ENCODE data around the gene CCDC88B.

The CCDC88B gene

GRCh38 chr11:64334764-64335735, 5.0 kb upstream of the CCDC88B start:
- Histone ChIP-seq H3K23ac (ENCODE audit: low read depth, low read length, poor library complexity) (no peak overlapping the region), H3K9me3 (replicated peaks in 1 of 2; ENCODE audit: control insufficient read depth in 2 of 2, insufficient read depth in 1 of 2, low read depth in 1 of 2, low read length in 2 of 2) (no peaks in the 10 kb centered on the region), H3K4me1 (ENCODE audit: control insufficient read depth in 2 of 2, insufficient read depth in 1 of 2, low read depth in 1 of 2, low read length in 2 of 2) (peaks cover 0 to 2% of the 10 kb centered on the region in 2 donors), H2AK5ac (ENCODE audit: low read depth, low read length) (no peak overlapping the region), H3K4me3 (ENCODE audit: low read length in 2 of 2) (no peak overlapping the region), H2BK120ac (ENCODE audit: low read depth, low read length) (no peak overlapping the region), H3K36me3 (replicated peaks in 1 of 2; ENCODE audit: control insufficient read depth in 2 of 2, insufficient read depth in 2 of 2, low read length in 2 of 2) (peaks cover 0 to 2% of the 10 kb centered on the region in 2 donors), H4K8ac (ENCODE audit: low read depth, low read length) (no peak overlapping the region), H3K79me1 (ENCODE audit: low read depth, low read length) (peaks cover 1% of the 10 kb centered on the region), H2AFZ (ENCODE audit: low read length) (no peak overlapping the region), H4K91ac (ENCODE audit: low read depth, low read length, poor library complexity) (no peak overlapping the region), H2BK15ac (ENCODE audit: low read length) (no peak overlapping the region), H3K27me3 (ENCODE audit: control insufficient read depth in 3 of 3, insufficient read depth in 3 of 3, low read depth in 1 of 3, low read length in 3 of 3) (peaks cover 0 to 16% (median 3%) of the 10 kb centered on the region in 3 experiments), H3K4me2 (ENCODE audit: insufficient read depth, low read length, poor library complexity, severe bottlenecking) (no peak overlapping the region), H3K18ac (ENCODE audit: low read length) (peak overlapping the region; percentile 13), H3K9ac (ENCODE audit: low read depth, low read length, poor library complexity) (no peak overlapping the region), H2BK12ac (ENCODE audit: low read length) (no peak overlapping the region), H3K27ac (replicated peaks; ENCODE audit: low read length) (no peak overlapping the region), H3K4ac (ENCODE audit: low read length) (no peak overlapping the region), H2BK5ac (ENCODE audit: low read length) (no peak overlapping the region), H3K14ac (ENCODE audit: low read length) (no peak overlapping the region)
- DNase-seq (ENCODE audit: low spot score): no peak
- no CpG with 5 or more reads among the region's 13 CpGs for WGBS, 2 donors (ENCODE audit: extremely low coverage in 2 of 2, insufficient read length in 2 of 2, insufficient replicate concordance in 1 of 2)

GRCh38 chr11:64337538-64338249, 2.3 kb upstream of the CCDC88B start:
- DNase-seq (ENCODE audit: low spot score): no peak
- H4K91ac ChIP-seq (ENCODE audit: low read depth, low read length, poor library complexity): no peak overlapping the region

GRCh38 chr11:64338716-64339115, 1.3 kb upstream of the CCDC88B start:
- Histone ChIP-seq H2BK15ac (ENCODE audit: low read length) (no peak overlapping the region), H3K79me1 (ENCODE audit: low read depth, low read length) (peaks cover 1% of the 10 kb centered on the region), H3K36me3 (replicated peaks in 1 of 2; ENCODE audit: control insufficient read depth in 2 of 2, insufficient read depth in 2 of 2, low read length in 2 of 2) (no peaks in the 10 kb centered on the region), H2AFZ (ENCODE audit: low read length) (no peak overlapping the region), H2AK5ac (ENCODE audit: low read depth, low read length) (no peak overlapping the region), H2BK5ac (ENCODE audit: low read length) (no peak overlapping the region), H3K4me2 (ENCODE audit: insufficient read depth, low read length, poor library complexity, severe bottlenecking) (no peak overlapping the region), H3K4me3 (ENCODE audit: low read length in 2 of 2) (no peak overlapping the region), H3K9me3 (replicated peaks in 1 of 2; ENCODE audit: control insufficient read depth in 2 of 2, insufficient read depth in 1 of 2, low read depth in 1 of 2, low read length in 2 of 2) (no peaks in the 10 kb centered on the region), H2BK12ac (ENCODE audit: low read length) (no peak overlapping the region), H3K14ac (ENCODE audit: low read length) (no peak overlapping the region), H3K27me3 (ENCODE audit: control insufficient read depth in 3 of 3, insufficient read depth in 3 of 3, low read depth in 1 of 3, low read length in 3 of 3) (peaks cover 0 to 41% (median 11%) of the 10 kb centered on the region in 3 experiments), H3K9ac (ENCODE audit: low read depth, low read length, poor library complexity) (no peak overlapping the region), H3K27ac (replicated peaks; ENCODE audit: low read length) (no peak overlapping the region), H2BK120ac (ENCODE audit: low read depth, low read length) (no peak overlapping the region), H4K91ac (ENCODE audit: low read depth, low read length, poor library complexity) (no peak overlapping the region), H3K23ac (ENCODE audit: low read depth, low read length, poor library complexity) (no peak overlapping the region), H3K18ac (ENCODE audit: low read length) (no peak overlapping the region), H3K4me1 (ENCODE audit: control insufficient read depth in 2 of 2, insufficient read depth in 1 of 2, low read depth in 1 of 2, low read length in 2 of 2) (peaks cover 6 to 17% of the 10 kb centered on the region in 2 donors), H4K8ac (ENCODE audit: low read depth, low read length) (no peak overlapping the region), H3K4ac (ENCODE audit: low read length) (no peak overlapping the region)
- DNase-seq (ENCODE audit: low spot score): no peak
- WGBS, 2 donors (ENCODE audit: extremely low coverage in 2 of 2, insufficient read length in 2 of 2, insufficient replicate concordance in 1 of 2): no CpG with 5 or more reads among the region's 8 CpGs

More at GRCh38 chr11:64337538-64338249, 2.3 kb upstream of the CCDC88B start:
- Histone ChIP-seq H3K36me3 (replicated peaks in 1 of 2; ENCODE audit: control insufficient read depth in 2 of 2, insufficient read depth in 2 of 2, low read length in 2 of 2) (no peaks in the 10 kb centered on the region), H3K9ac (ENCODE audit: low read depth, low read length, poor library complexity) (no peak overlapping the region), H3K18ac (ENCODE audit: low read length) (no peak overlapping the region), H3K9me3 (replicated peaks in 1 of 2; ENCODE audit: control insufficient read depth in 2 of 2, insufficient read depth in 1 of 2, low read depth in 1 of 2, low read length in 2 of 2) (no peaks in the 10 kb centered on the region), H3K14ac (ENCODE audit: low read length) (no peak overlapping the region), H4K8ac (ENCODE audit: low read depth, low read length) (no peak overlapping the region), H2BK5ac (ENCODE audit: low read length) (no peak overlapping the region), H2BK12ac (ENCODE audit: low read length) (no peak overlapping the region), H2BK120ac (ENCODE audit: low read depth, low read length) (no peak overlapping the region), H3K23ac (ENCODE audit: low read depth, low read length, poor library complexity) (no peak overlapping the region), H3K4me3 (ENCODE audit: low read length in 2 of 2) (no peak overlapping the region), H2AK5ac (ENCODE audit: low read depth, low read length) (no peak overlapping the region), H3K79me1 (ENCODE audit: low read depth, low read length) (peaks cover 1% of the 10 kb centered on the region), H2BK15ac (ENCODE audit: low read length) (no peak overlapping the region), H2AFZ (ENCODE audit: low read length) (no peak overlapping the region), H3K27me3 (ENCODE audit: control insufficient read depth in 3 of 3, insufficient read depth in 3 of 3, low read depth in 1 of 3, low read length in 3 of 3) (peaks cover 0 to 38% (median 11%) of the 10 kb centered on the region in 3 experiments), H3K27ac (replicated peaks; ENCODE audit: low read length) (no peak overlapping the region), H3K4me2 (ENCODE audit: insufficient read depth, low read length, poor library complexity, severe bottlenecking) (no peak overlapping the region), H3K4me1 (ENCODE audit: control insufficient read depth in 2 of 2, insufficient read depth in 1 of 2, low read depth in 1 of 2, low read length in 2 of 2) (peaks cover 2 to 14% of the 10 kb centered on the region in 2 donors), H3K4ac (ENCODE audit: low read length) (no peak overlapping the region)
- no CpG with 5 or more reads among the region's 8 CpGs for WGBS, 2 donors (ENCODE audit: extremely low coverage in 2 of 2, insufficient read length in 2 of 2, insufficient replicate concordance in 1 of 2)

- WGBS, 2 donors (ENCODE audit: extremely low coverage in 2 of 2, insufficient read length in 2 of 2, insufficient replicate concordance in 1 of 2): no CpG with 5 or more reads among the region's 4 CpGs
- Histone ChIP-seq H3K4me2 (ENCODE audit: insufficient read depth, low read length, poor library complexity, severe bottlenecking) (no peak overlapping the region), H3K36me3 (replicated peaks in 1 of 2; ENCODE audit: control insufficient read depth in 2 of 2, insufficient read depth in 2 of 2, low read length in 2 of 2) (no peaks in the 10 kb centered on the region), H3K9me3 (replicated peaks in 1 of 2; ENCODE audit: control insufficient read depth in 2 of 2, insufficient read depth in 1 of 2, low read depth in 1 of 2, low read length in 2 of 2) (no peaks in the 10 kb centered on the region), H3K9ac (ENCODE audit: low read depth, low read length, poor library complexity) (no peak overlapping the region), H2AK5ac (ENCODE audit: low read depth, low read length) (no peak overlapping the region), H3K27ac (replicated peaks; ENCODE audit: low read length) (no peak overlapping the region), H4K8ac (ENCODE audit: low read depth, low read length) (no peak overlapping the region), H3K79me1 (ENCODE audit: low read depth, low read length) (peaks cover 1% of the 10 kb centered on the region), H2BK5ac (ENCODE audit: low read length) (no peak overlapping the region), H4K91ac (ENCODE audit: low read depth, low read length, poor library complexity) (no peak overlapping the region), H3K23ac (ENCODE audit: low read depth, low read length, poor library complexity) (no peak overlapping the region), H2BK15ac (ENCODE audit: low read length) (no peak overlapping the region), H3K18ac (ENCODE audit: low read length) (no peak overlapping the region), H2AFZ (ENCODE audit: low read length) (no peak overlapping the region), H3K4me1 (ENCODE audit: control insufficient read depth in 2 of 2, insufficient read depth in 1 of 2, low read depth in 1 of 2, low read length in 2 of 2) (peaks cover 6 to 17% of the 10 kb centered on the region in 2 donors), H3K4me3 (ENCODE audit: low read length in 2 of 2) (no peak overlapping the region), H3K14ac (ENCODE audit: low read length) (no peak overlapping the region), H3K27me3 (ENCODE audit: control insufficient read depth in 3 of 3, insufficient read depth in 3 of 3, low read depth in 1 of 3, low read length in 3 of 3) (peaks cover 0 to 41% (median 11%) of the 10 kb centered on the region in 3 experiments), H2BK120ac (ENCODE audit: low read depth, low read length) (no peak overlapping the region), H3K4ac (ENCODE audit: low read length) (no peak overlapping the region), H2BK12ac (ENCODE audit: low read length) (peak overlapping the region; percentile 87)
- DNase-seq (ENCODE audit: low spot score): no peak
Measured at GRCh38 chr11:64339286-64339685, 718 bp upstream of the CCDC88B start.

All from neuronal stem cell (in vitro differentiated cells).